ENCODE measurements around the gene LRBA. TPM values are rescaled to one million over a fixed set of nuclear protein-coding genes. Genes with fewer than 3 reads are reported as not detected.

LRBA gene
- total and polyA plus RNA-seq, 2 of the 4 experiments (the other 2 are of a cell fraction), result 10.2 to 51.6 TPM

DNA sequence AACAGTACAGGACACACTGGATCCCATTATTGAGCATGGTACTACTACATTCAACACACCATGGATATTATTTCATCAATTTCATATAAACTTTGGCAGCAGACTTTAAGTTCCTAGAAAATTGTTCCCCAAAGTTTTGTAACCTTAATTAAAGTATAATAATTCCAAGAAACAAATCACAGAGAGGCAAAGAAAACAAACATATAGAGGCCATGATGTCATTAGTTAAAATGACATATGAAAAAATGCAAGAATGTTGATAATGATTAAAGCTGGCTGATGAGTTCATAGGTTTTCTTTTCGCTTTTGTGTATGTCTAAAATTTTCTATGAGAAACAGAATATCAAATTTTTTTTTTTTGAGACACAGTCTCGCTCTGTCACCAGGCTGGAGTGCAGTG is 26.8 kb downstream of the LRBA start:
- Histone ChIP-seq H2AK5ac (ENCODE audit: low read depth, low read length) (no peak overlapping the region), H3K4me1 (ENCODE audit: control insufficient read depth, insufficient read depth, low read length) (no peaks in the 10 kb centered on the region), H4K5ac (ENCODE audit: low read depth, low read length) (no peak overlapping the region), H3K23ac (ENCODE audit: low read depth, low read length) (no peak overlapping the region), H3K79me1 (ENCODE audit: low read depth in 1 of 2, low read length in 2 of 2) (0 out of 4 replicates have a peak, but pooled peaks cover 0 to 4% of the 10 kb centered on the region in 2 experiments), H4K8ac (ENCODE audit: low read depth in 2 of 2, low read length in 2 of 2) (no peak overlapping the region), H3K9me3 (ENCODE audit: control insufficient read depth, insufficient read depth, low read length) (no peaks in the 10 kb centered on the region), H3K4me2 (ENCODE audit: low read depth, low read length) (no peak overlapping the region), H3K4ac (ENCODE audit: low read depth, low read length) (no peak overlapping the region), H3K4me3 (ENCODE audit: insufficient read depth, low read depth, low read length) (no peak overlapping the region), H3K56ac (ENCODE audit: extremely low read depth, insufficient read depth, low read length) (no peak overlapping the region), H2BK120ac (ENCODE audit: low read depth, low read length) (no peak overlapping the region), H3K18ac (ENCODE audit: low read depth, low read length) (no peak overlapping the region), H3K9me1 (ENCODE audit: insufficient read depth, low read length) (0 out of 2 replicates have a peak, but pooled peaks cover under 1% of the 10 kb centered on the region), H3K9ac (ENCODE audit: low read depth, low read length) (no peak overlapping the region), H2AK9ac (replicated peaks; ENCODE audit: low read depth, low read length, poor library complexity) (no peak overlapping the region), H2BK5ac (ENCODE audit: low read depth, low read length, poor library complexity, severe bottlenecking) (no peak overlapping the region), H2BK15ac (ENCODE audit: low read depth, low read length) (no peak overlapping the region), H3K27ac (ENCODE audit: insufficient read depth, low read length) (no peak overlapping the region), H4K20me1 (ENCODE audit: insufficient read depth, low read length) (no peaks in the 10 kb centered on the region), H4K91ac (ENCODE audit: insufficient read depth, low read depth, low read length) (no peak overlapping the region), H3K14ac (replicated peaks; ENCODE audit: low read depth, low read length) (no peak overlapping the region), H3K27me3 (ENCODE audit: control insufficient read depth, insufficient read depth, low read length) (no peaks in the 10 kb centered on the region), H2AFZ (replicated peaks; ENCODE audit: low read length, poor library complexity) (no peak overlapping the region), H2BK20ac (ENCODE audit: low read depth, low read length) (no peak overlapping the region), H3K36me3 (ENCODE audit: control insufficient read depth, insufficient read depth, low read length) (no peaks in the 10 kb centered on the region)
- ATAC-seq (ENCODE audit: low read depth) (no peak), DNase-seq (no peak)
- CTCF ChIA-PET, result no interaction called here
- no TSS peak for BruUV-seq (replicated peaks)
- POLR2A ChIA-PET (ENCODE audit: unreplicated experiment), result no interaction called here
- dilution Hi-C loops (cut with HindIII; ENCODE audit: low sequenced_read_pairs, unreplicated experiment) (no loop called here), in situ Hi-C loops (cut with MboI; ENCODE audit: low sequenced_read_pairs) (no loop called here), intact Hi-C loops (cut with micrococcal nuclease) (no loop called here)
- WGBS, 2 experiments (ENCODE audit: extremely low coverage in 2 of 2, insufficient read length in 1 of 2), result no CpG with 5 or more reads among the region's 2 CpGs
- TF ChIP-seq, protein P1, sequence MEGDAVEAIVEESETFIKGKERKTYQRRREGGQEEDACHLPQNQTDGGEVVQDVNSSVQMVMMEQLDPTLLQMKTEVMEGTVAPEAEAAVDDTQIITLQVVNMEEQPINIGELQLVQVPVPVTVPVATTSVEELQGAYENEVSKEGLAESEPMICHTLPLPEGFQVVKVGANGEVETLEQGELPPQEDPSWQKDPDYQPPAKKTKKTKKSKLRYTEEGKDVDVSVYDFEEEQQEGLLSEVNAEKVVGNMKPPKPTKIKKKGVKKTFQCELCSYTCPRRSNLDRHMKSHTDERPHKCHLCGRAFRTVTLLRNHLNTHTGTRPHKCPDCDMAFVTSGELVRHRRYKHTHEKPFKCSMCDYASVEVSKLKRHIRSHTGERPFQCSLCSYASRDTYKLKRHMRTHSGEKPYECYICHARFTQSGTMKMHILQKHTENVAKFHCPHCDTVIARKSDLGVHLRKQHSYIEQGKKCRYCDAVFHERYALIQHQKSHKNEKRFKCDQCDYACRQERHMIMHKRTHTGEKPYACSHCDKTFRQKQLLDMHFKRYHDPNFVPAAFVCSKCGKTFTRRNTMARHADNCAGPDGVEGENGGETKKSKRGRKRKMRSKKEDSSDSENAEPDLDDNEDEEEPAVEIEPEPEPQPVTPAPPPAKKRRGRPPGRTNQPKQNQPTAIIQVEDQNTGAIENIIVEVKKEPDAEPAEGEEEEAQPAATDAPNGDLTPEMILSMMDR (conservative IDR thresholded peaks at IDR 0.05; ENCODE audit: low read depth, low read length), result no peak
